ENCODE results near the gene HIF1AN. TPM values are rescaled to one million over a fixed set of nuclear protein-coding genes. Genes with fewer than 3 reads are reported as not detected.

Gene HIF1AN
- total and polyA plus RNA-seq, 2 donors (not counting 1 experiment from before 2014, with no cell fraction given), result 7.3 to 65.6 TPM

GRCh38 chr10:100553929-100554328 lies 18.2 kb downstream of the HIF1AN start:
- ChIA-PET POLR2A (interaction anchor here (1.6 kb wide), 1 partner anchor 18 kb away, joined by 3 read pairs; the partner anchor contains the start of gene HIF1AN), CTCF (interaction anchor here (0.7 kb wide), 1 partner anchor 71 kb away, joined by 4 read pairs; no protein-coding TSS in a partner anchor)
- H3K4me2 ChIP-seq (replicated peaks; ENCODE audit: low read depth, low read length, poor library complexity, severe bottlenecking), result no peak overlapping the region
- no peak overlapping the region for H3K9ac ChIP-seq (ENCODE audit: low read length)
- H4K20me1 ChIP-seq (ENCODE audit: control insufficient read depth, insufficient read depth, low read length, poor library complexity, severe bottlenecking), result no peaks in the 10 kb centered on the region
- no peaks in the 10 kb centered on the region for H3K9me3 ChIP-seq (ENCODE audit: control extremely low read depth in 1 of 3, control insufficient read depth in 2 of 3, insufficient read depth in 1 of 3, low read length in 2 of 3)
- Mint-ChIP-seq H3K4me3 (no peak overlapping the region), H3K27ac (no peak overlapping the region), H3K27me3 (no peaks in the 10 kb centered on the region), H3K9me3 (ENCODE audit: insufficient read depth) (no peaks in the 10 kb centered on the region), H3K4me1 (peaks cover 25% of the 10 kb centered on the region)
- peaks cover 0 to 13% of the 10 kb centered on the region in 2 donors for H3K4me1 ChIP-seq (ENCODE audit: control insufficient read depth in 2 of 2, insufficient read depth in 2 of 2, low read length in 2 of 2)
- intact Hi-C loops (cut with micrococcal nuclease), result no loop called here
- no peak overlapping the region for H3K4me3 ChIP-seq (ENCODE audit: control extremely low read depth in 1 of 5, extremely low read depth in 1 of 5, insufficient read depth in 1 of 5, low read depth in 2 of 5, low read length in 4 of 5)
- WGBS (ENCODE audit: insufficient coverage), result no CpG with 5 or more reads among the region's 3 CpGs
- H3K27ac ChIP-seq (ENCODE audit: low read length in 2 of 2), result no peak overlapping the region
- no peak overlapping the region for H2AFZ ChIP-seq (ENCODE audit: insufficient read depth, low read depth, low read length, poor library complexity, severe bottlenecking)
- no peaks in the 10 kb centered on the region for H3K27me3 ChIP-seq (replicated peaks in 1 of 4; ENCODE audit: control extremely low read depth in 1 of 4, control insufficient read depth in 3 of 4, insufficient read depth in 4 of 4, low read length in 3 of 4)
- DNase-seq (peak; percentile 25), ATAC-seq (ENCODE audit: low read depth) (no peak)
- TF ChIP-seq CTCF (IDR thresholded peaks at IDR 0.05) (no peak), EZH2 (IDR thresholded peaks at IDR 0.05; ENCODE audit: borderline replicate concordance, insufficient read depth, low read depth, low read length, poor library complexity, severe bottlenecking) (no peak)
- H3K79me2 ChIP-seq (ENCODE audit: control insufficient read depth, insufficient read depth, low read length), result no peaks in the 10 kb centered on the region
- H3K36me3 ChIP-seq (replicated peaks in 1 of 2; ENCODE audit: control extremely low read depth in 1 of 2, control insufficient read depth in 1 of 2, extremely low read depth in 1 of 2, insufficient read depth in 2 of 2, low read length in 1 of 2), result peaks cover 0 to 26% of the 10 kb centered on the region in 2 experiments

DNA sequence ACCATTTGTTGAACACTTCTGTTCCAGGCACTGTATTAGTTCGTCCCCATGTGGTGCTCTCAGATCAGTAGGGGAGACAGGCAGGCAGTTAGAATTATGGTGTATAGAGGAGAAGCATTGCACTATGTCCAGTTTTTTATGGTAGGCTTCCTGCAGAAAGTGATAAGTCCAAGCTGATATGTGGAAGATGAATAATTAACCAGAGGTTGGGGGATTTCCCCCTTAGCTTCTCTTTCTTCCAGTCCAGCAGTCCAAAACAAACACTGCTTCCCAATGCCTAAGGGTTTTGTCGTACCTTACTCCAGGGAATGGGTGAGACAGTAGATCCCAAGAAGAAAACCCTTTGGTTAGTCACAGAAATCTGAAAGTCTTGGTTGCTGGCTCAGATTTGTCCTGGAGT lies 19.2 kb downstream of the HIF1AN start:
- no peak overlapping the region for H3K9ac ChIP-seq (ENCODE audit: low read length)
- intact Hi-C loops (cut with micrococcal nuclease), result no loop called here
- no peak overlapping the region for H3K4me2 ChIP-seq (replicated peaks; ENCODE audit: low read depth, low read length, poor library complexity, severe bottlenecking)
- peaks cover 0 to 20% of the 10 kb centered on the region in 2 experiments for H3K36me3 ChIP-seq (replicated peaks in 1 of 2; ENCODE audit: control extremely low read depth in 1 of 2, control insufficient read depth in 1 of 2, extremely low read depth in 1 of 2, insufficient read depth in 2 of 2, low read length in 1 of 2)
- CTCF ChIA-PET, result no interaction called here
- DNase-seq (no peak), ATAC-seq (ENCODE audit: low read depth) (no peak)
- no peak overlapping the region for H3K27ac ChIP-seq (ENCODE audit: low read length in 2 of 2)
- no peaks in the 10 kb centered on the region for H3K9me3 ChIP-seq (ENCODE audit: control extremely low read depth in 1 of 3, control insufficient read depth in 2 of 3, insufficient read depth in 1 of 3, low read length in 2 of 3)
- Mint-ChIP-seq H3K9me3 (ENCODE audit: insufficient read depth) (no peaks in the 10 kb centered on the region), H3K27ac (no peak overlapping the region), H3K4me1 (peaks cover 22% of the 10 kb centered on the region), H3K27me3 (no peaks in the 10 kb centered on the region), H3K4me3 (no peak overlapping the region)
- POLR2A ChIA-PET, result interaction anchor here (1.6 kb wide), 1 partner anchor 19 kb away, joined by 3 read pairs; the partner anchor contains the start of gene HIF1AN
- no CpG with 5 or more reads among the region's 2 CpGs for WGBS (ENCODE audit: insufficient coverage)
- TF ChIP-seq EZH2 (IDR thresholded peaks at IDR 0.05; ENCODE audit: borderline replicate concordance, insufficient read depth, low read depth, low read length, poor library complexity, severe bottlenecking) (no peak), CTCF (IDR thresholded peaks at IDR 0.05) (no peak)
- peaks cover 0 to 13% of the 10 kb centered on the region in 2 donors for H3K4me1 ChIP-seq (ENCODE audit: control insufficient read depth in 2 of 2, insufficient read depth in 2 of 2, low read length in 2 of 2)
- no peaks in the 10 kb centered on the region for H3K79me2 ChIP-seq (ENCODE audit: control insufficient read depth, insufficient read depth, low read length)
- no peak overlapping the region for H3K4me3 ChIP-seq (ENCODE audit: control extremely low read depth in 1 of 5, extremely low read depth in 1 of 5, insufficient read depth in 1 of 5, low read depth in 2 of 5, low read length in 4 of 5)
- H4K20me1 ChIP-seq (ENCODE audit: control insufficient read depth, insufficient read depth, low read length, poor library complexity, severe bottlenecking), result no peaks in the 10 kb centered on the region
- H2AFZ ChIP-seq (ENCODE audit: insufficient read depth, low read depth, low read length, poor library complexity, severe bottlenecking), result no peak overlapping the region
- no peaks in the 10 kb centered on the region for H3K27me3 ChIP-seq (replicated peaks in 1 of 4; ENCODE audit: control extremely low read depth in 1 of 4, control insufficient read depth in 3 of 4, insufficient read depth in 4 of 4, low read length in 3 of 4)

Data from B cell (primary cell).